Mesenchymal stem cell (in vitro differentiated cells and primary cell): Measurements from ENCODE around the gene CECR2.
A peak's percentile ranks its signal among the peaks of the same experiment; 100 is the strongest.

Experiments used
- DNase-seq: peaks from one replicate; pipeline ENCODE4 v3.0.0-alpha.2; 2013
- H2AFZ ChIP-seq: one replicate; pipeline ENCODE4 v1.6.1; 2013; ENCODE audit warnings: low read depth, mild to moderate bottlenecking, control low read depth, inconsistent platforms, low read length, moderate library complexity
- H2AK5ac ChIP-seq: 2 replicates; pipeline ENCODE4 v1.6.1; 2013; ENCODE audit warnings: low read length, moderate library complexity, mild to moderate bottlenecking, inconsistent platforms; ENCODE audit not compliant: severe bottlenecking
- H2BK120ac ChIP-seq: one replicate; pipeline ENCODE4 v1.6.1; 2013; ENCODE audit warnings: low read depth, mild to moderate bottlenecking, inconsistent platforms, low read length, moderate library complexity
- H2BK12ac ChIP-seq, 2 experiments: one replicate each; pipeline ENCODE4 v1.6.1; 2013; ENCODE audit warnings: inconsistent platforms in 2 of 2, low read length in 2 of 2, mild to moderate bottlenecking in 2 of 2, moderate library complexity in 2 of 2, control low read depth in 1 of 2
- H2BK15ac ChIP-seq: one replicate; pipeline ENCODE4 v1.6.1; 2013; ENCODE audit warnings: mild to moderate bottlenecking, low read depth, inconsistent platforms; ENCODE audit not compliant: poor library complexity, severe bottlenecking
- H2BK5ac ChIP-seq: 2 replicates; pipeline ENCODE4 v1.6.1; 2013; ENCODE audit warnings: low read depth, mild to moderate bottlenecking, low read length, control low read depth, inconsistent platforms; ENCODE audit not compliant: poor library complexity, severe bottlenecking
- H3K14ac ChIP-seq, 2 experiments: one replicate each; pipeline ENCODE4 v1.6.1; 2013; ENCODE audit warnings: inconsistent platforms in 2 of 2, low read length in 2 of 2, control low read depth in 1 of 2, mild to moderate bottlenecking in 1 of 2, moderate library complexity in 1 of 2
- H3K18ac ChIP-seq, 2 experiments: one replicate each; pipeline ENCODE4 v1.6.1; 2013; ENCODE audit warnings: inconsistent platforms in 2 of 2, low read length in 2 of 2, control low read depth in 1 of 2, low read depth in 1 of 2, mild to moderate bottlenecking in 1 of 2
- H3K23ac ChIP-seq, 2 experiments: one replicate each; pipeline ENCODE4 v1.6.1; 2013; ENCODE audit warnings: inconsistent platforms in 2 of 2, low read length in 2 of 2, mild to moderate bottlenecking in 2 of 2, moderate library complexity in 2 of 2, control low read depth in 1 of 2
- H3K27ac ChIP-seq: 2 replicates; pipeline ENCODE4 v1.5.1; 2013; ENCODE audit warnings: mild to moderate bottlenecking, moderate library complexity, low read length, control low read depth, inconsistent platforms; ENCODE audit not compliant: poor library complexity, severe bottlenecking
- H3K27me3 ChIP-seq, 2 experiments: 2 replicates each; pipeline versions ENCODE4 v1.6.1 to v1.7.0; 2013; ENCODE audit warnings: low read length in 2 of 2, mild to moderate bottlenecking in 2 of 2, moderate library complexity in 2 of 2, control low read depth in 1 of 2, inconsistent platforms in 1 of 2; ENCODE audit not compliant: control insufficient read depth in 1 of 2, insufficient read depth in 1 of 2
- H3K36me3 ChIP-seq, 2 experiments: 2 replicates each; pipeline versions ENCODE4 v1.6.1 to v1.7.0; 2013; ENCODE audit warnings: low read length in 2 of 2, control low read depth in 1 of 2, inconsistent platforms in 1 of 2, low read depth in 1 of 2, mild to moderate bottlenecking in 1 of 2; ENCODE audit not compliant: insufficient read depth in 2 of 2, control insufficient read depth in 1 of 2
- H3K4ac ChIP-seq, 2 experiments: one replicate each; pipeline ENCODE4 v1.6.1; 2013; ENCODE audit warnings: inconsistent platforms in 2 of 2, low read length in 2 of 2, mild to moderate bottlenecking in 2 of 2, moderate library complexity in 2 of 2, control low read depth in 1 of 2, low read depth in 1 of 2
- H3K4me1 ChIP-seq: 2 replicates; pipeline ENCODE4 v1.6.1; 2013; ENCODE audit warnings: low read depth, low read length, control low read depth; ENCODE audit not compliant: control insufficient read depth, insufficient read depth
- H3K4me2 ChIP-seq: 2 replicates; pipeline ENCODE4 v1.6.1; 2013; ENCODE audit warnings: low read length, mild to moderate bottlenecking, inconsistent platforms; ENCODE audit not compliant: poor library complexity, severe bottlenecking
- H3K4me3 ChIP-seq, 2 experiments: 2 replicates each; pipeline versions ENCODE4 v1.5.1 to v1.7.0; 2013; ENCODE audit warnings: low read length in 2 of 2, mild to moderate bottlenecking in 2 of 2, control low read depth in 1 of 2, low read depth in 1 of 2; ENCODE audit not compliant: insufficient read depth in 1 of 2
- H3K79me1 ChIP-seq: replicated peaks from 2 replicates; pipeline ENCODE4 v1.6.1; 2013; ENCODE audit warnings: mild to moderate bottlenecking, control low read depth, low read length, inconsistent platforms; ENCODE audit not compliant: poor library complexity, severe bottlenecking
- H3K9ac ChIP-seq: 2 replicates; pipeline ENCODE4 v1.7.0; 2013; ENCODE audit warnings: mild to moderate bottlenecking, low read length, moderate library complexity
- H3K9me3 ChIP-seq: 2 replicates; pipeline ENCODE4 v1.7.0; 2013; ENCODE audit warnings: mild to moderate bottlenecking, low read length; ENCODE audit not compliant: control insufficient read depth
- H4K8ac ChIP-seq: one replicate; pipeline ENCODE4 v1.6.1; 2013; ENCODE audit warnings: inconsistent platforms, mild to moderate bottlenecking, low read length, moderate library complexity
- H4K91ac ChIP-seq: one replicate; pipeline ENCODE4 v1.6.1; 2013; ENCODE audit warnings: mild to moderate bottlenecking, low read length, inconsistent platforms
- WGBS: methylation state at CpG from one replicate; pipeline ENCODE4 v1.1.7; 2013; ENCODE audit warnings: mixed read lengths; 5-methylcytosine and 5-hydroxymethylcytosine counted together

The CECR2 gene

DNA sequence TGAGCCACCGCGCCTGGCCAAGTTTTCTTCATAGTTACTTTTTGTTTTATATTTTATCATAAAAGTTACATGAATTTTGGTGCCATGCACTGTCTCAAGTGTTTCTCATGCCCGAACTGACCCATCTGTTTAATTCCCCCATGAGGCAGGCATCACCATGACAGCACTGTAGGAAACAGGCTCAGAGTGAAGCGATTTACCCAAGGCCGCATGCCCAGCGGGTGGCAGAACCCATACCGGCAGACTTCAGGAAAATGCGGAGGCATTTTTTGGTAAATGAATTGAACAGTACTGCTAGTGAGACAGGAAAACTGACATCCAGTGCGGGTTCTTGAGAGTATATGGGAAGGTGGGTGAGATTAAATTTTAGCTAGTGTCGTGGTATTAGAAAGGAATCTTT lies 19.0 kb downstream of the CECR2 start:
- Histone ChIP-seq H3K36me3 (no peaks in the 10 kb centered on the region), H2AK5ac (no peak overlapping the region), H3K27ac (no peak overlapping the region), H3K4me3 (no peak overlapping the region), H4K8ac (no peak overlapping the region), H2AFZ (no peak overlapping the region), H3K23ac (no peak overlapping the region), H3K4ac (no peak overlapping the region), H3K9ac (no peak overlapping the region), H2BK5ac (no peak overlapping the region), H3K4me1 (no peaks in the 10 kb centered on the region), H3K14ac (no peak overlapping the region), H2BK15ac (no peak overlapping the region), H3K18ac (no peak overlapping the region), H2BK12ac (no peak overlapping the region), H3K79me1 (no peaks in the 10 kb centered on the region), H3K9me3 (peaks cover 13% of the 10 kb centered on the region), H4K91ac (no peak overlapping the region), H2BK120ac (no peak overlapping the region), H3K4me2 (peak overlapping the region; percentile 43), H3K27me3 (peaks cover 0 to 3% of the 10 kb centered on the region in 2 experiments)
- DNase-seq = no peak
- WGBS = 92% methylated on average over 7 of the region's 10 CpGs

GRCh38 chr22:17390087-17390486 lies 20.8 kb downstream of the CECR2 start:
- Histone ChIP-seq H2AK5ac (no peak overlapping the region), H2BK12ac (no peak overlapping the region), H4K8ac (no peak overlapping the region), H3K79me1 (no peaks in the 10 kb centered on the region), H3K23ac (no peak overlapping the region), H3K14ac (no peak overlapping the region), H4K91ac (no peak overlapping the region), H2BK5ac (no peak overlapping the region), H2BK15ac (no peak overlapping the region), H2AFZ (no peak overlapping the region), H2BK120ac (no peak overlapping the region), H3K4me1 (no peaks in the 10 kb centered on the region), H3K36me3 (no peaks in the 10 kb centered on the region), H3K9me3 (peaks cover 10% of the 10 kb centered on the region), H3K4ac (no peak overlapping the region), H3K18ac (no peak overlapping the region), H3K4me2 (no peak overlapping the region), H3K9ac (no peak overlapping the region), H3K4me3 (no peak overlapping the region), H3K27me3 (peaks cover 0 to 3% of the 10 kb centered on the region in 2 experiments), H3K27ac (no peak overlapping the region)
- no peak for DNase-seq
- WGBS = 73% methylated on average over 5 of the region's 5 CpGs

GRCh38 chr22:17396516-17396915 lies 27.3 kb downstream of the CECR2 start:
- no peak for DNase-seq

GRCh38 chr22:17397756-17398547 lies 28.7 kb downstream of the CECR2 start:
- WGBS = 76% methylated on average over 11 of the region's 11 CpGs
- no peak overlapping the region for H4K91ac ChIP-seq
- no peak overlapping the region for H3K27ac ChIP-seq
- no peak overlapping the region for H3K4me3 ChIP-seq
- no peak overlapping the region for H3K4ac ChIP-seq
- no peak overlapping the region for H2AFZ ChIP-seq
- DNase-seq = no peak
- H2BK5ac ChIP-seq = no peak overlapping the region
- no peak overlapping the region for H3K14ac ChIP-seq
- H3K36me3 ChIP-seq = no peaks in the 10 kb centered on the region
- no peak overlapping the region for H4K8ac ChIP-seq
- H2BK12ac ChIP-seq = no peak overlapping the region
- no peak overlapping the region for H2BK120ac ChIP-seq
- no peak overlapping the region for H3K23ac ChIP-seq
- no peaks in the 10 kb centered on the region for H3K4me1 ChIP-seq
- H3K27me3 ChIP-seq = peaks cover 0 to 10% of the 10 kb centered on the region in 2 experiments
- H3K9ac ChIP-seq = no peak overlapping the region
- no peaks in the 10 kb centered on the region for H3K79me1 ChIP-seq
- H3K9me3 ChIP-seq = no peaks in the 10 kb centered on the region
- H3K18ac ChIP-seq = no peak overlapping the region
- H3K4me2 ChIP-seq = no peak overlapping the region
- no peak overlapping the region for H2BK15ac ChIP-seq
- H2AK5ac ChIP-seq = no peak overlapping the region

More at GRCh38 chr22:17396516-17396915, 27.3 kb downstream of the CECR2 start:
- H2AFZ ChIP-seq = no peak overlapping the region
- H3K27me3 ChIP-seq = peaks cover 0 to 10% of the 10 kb centered on the region in 2 experiments
- no peaks in the 10 kb centered on the region for H3K36me3 ChIP-seq
- H3K18ac ChIP-seq = no peak overlapping the region
- no peaks in the 10 kb centered on the region for H3K9me3 ChIP-seq
- H3K4me2 ChIP-seq = no peak overlapping the region
- no peaks in the 10 kb centered on the region for H3K4me1 ChIP-seq
- no peak overlapping the region for H3K23ac ChIP-seq
- H4K91ac ChIP-seq = no peak overlapping the region
- WGBS = 52% methylated on average over 1 of the region's 3 CpGs
- no peak overlapping the region for H2BK5ac ChIP-seq
- no peak overlapping the region for H2BK120ac ChIP-seq
- no peak overlapping the region for H3K4ac ChIP-seq
- no peak overlapping the region for H2BK15ac ChIP-seq
- H3K14ac ChIP-seq = no peak overlapping the region
- H4K8ac ChIP-seq = no peak overlapping the region
- no peak overlapping the region for H3K9ac ChIP-seq
- H3K27ac ChIP-seq = no peak overlapping the region
- H2BK12ac ChIP-seq = no peak overlapping the region
- no peak overlapping the region for H3K4me3 ChIP-seq
- H2AK5ac ChIP-seq = no peak overlapping the region
- H3K79me1 ChIP-seq = no peaks in the 10 kb centered on the region
